Activated CD4-positive, alpha-beta T cell treated with anti-CD3 and anti-CD28 coated beads, Interleukin-2, Interleukin-6, amounts not matched to agents 100 ng/mL and 50 ng/mL, durations not matched to agents 16 hours and 8 hours (primary cell): ENCODE data around the gene DOC2A.

ENCODE experiments used
- DNase-seq: peaks from one replicate; pipeline ENCODE4 v3.0.0-alpha.2; 2020

DOC2A gene

GRCh38 chr16:29987371-29988085 is 23.3 kb downstream of the DOC2A start:
- DNase-seq, result no peak

DNA sequence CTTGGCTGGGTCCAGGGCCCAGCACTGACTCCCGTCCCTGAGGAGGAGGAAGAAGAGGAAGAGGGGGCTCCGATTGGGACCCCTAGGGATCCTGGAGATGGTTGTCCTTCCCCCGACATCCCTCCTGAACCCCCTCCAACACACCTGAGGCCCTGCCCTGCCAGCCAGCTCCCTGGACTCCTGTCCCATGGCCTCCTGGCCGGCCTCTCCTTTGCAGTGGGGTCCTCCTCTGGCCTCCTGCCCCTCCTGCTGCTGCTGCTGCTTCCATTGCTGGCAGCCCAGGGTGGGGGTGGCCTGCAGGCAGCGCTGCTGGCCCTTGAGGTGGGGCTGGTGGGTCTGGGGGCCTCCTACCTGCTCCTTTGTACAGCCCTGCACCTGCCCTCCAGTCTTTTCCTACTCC is 23.9 kb downstream of the DOC2A start:
- DNase-seq, result no peak

- DNase-seq, result no peak
Measured at GRCh38 chr16:29986231-29986630, 24.6 kb downstream of the DOC2A start.

GRCh38 chr16:29985271-29985811 is 25.5 kb downstream of the DOC2A start:
- no peak for DNase-seq

DNA sequence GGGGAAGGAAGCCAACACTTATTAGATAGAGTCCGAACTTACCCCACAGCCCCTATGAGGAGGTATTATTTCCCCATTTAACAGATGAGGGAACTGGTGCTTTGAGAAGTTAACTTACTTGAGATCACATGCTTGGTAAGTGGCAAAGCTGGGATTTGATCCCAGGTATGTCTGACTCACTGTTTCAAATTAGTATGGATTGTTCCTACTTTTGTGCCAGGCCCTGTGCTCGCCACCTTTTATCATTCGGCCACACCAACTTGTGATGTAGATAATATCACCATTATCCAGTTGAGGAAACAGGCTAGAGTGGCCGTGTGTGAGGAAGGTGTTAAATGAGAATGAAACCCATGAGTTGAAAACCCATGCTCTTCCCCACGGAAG is 26.1 kb downstream of the DOC2A start:
- DNase-seq, result no peak

DNA sequence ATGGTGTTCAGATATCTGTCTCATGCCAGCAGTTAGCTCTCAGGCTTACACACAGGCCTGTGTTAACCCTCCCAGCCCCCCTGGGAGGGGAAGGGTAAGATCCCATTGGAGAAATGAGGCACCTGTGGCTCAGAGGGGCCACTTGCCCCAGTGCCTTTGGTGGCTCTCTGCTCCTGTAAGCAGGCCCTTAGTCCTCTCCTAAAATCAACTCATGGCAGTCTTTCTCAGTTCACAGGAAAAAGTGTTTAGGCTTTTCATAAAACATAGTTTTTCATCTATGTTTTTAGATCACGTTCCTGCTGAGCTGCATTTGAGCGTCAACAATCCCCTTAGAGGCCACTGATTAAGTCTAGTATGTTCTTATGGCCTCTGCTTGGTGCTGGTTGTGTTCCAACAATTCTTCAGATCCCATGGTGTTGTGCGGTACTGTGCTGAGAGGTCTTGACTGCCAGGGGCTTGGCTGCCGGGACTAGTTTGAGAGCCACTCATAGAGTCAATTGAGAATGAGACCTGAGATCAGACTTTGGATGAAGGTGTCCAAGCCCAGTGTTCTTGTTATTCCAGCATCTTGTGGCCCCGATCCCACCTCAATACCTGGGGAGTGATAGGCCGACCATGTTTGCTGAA is 26.6 kb downstream of the DOC2A start:
- DNase-seq, result no peak

DNA sequence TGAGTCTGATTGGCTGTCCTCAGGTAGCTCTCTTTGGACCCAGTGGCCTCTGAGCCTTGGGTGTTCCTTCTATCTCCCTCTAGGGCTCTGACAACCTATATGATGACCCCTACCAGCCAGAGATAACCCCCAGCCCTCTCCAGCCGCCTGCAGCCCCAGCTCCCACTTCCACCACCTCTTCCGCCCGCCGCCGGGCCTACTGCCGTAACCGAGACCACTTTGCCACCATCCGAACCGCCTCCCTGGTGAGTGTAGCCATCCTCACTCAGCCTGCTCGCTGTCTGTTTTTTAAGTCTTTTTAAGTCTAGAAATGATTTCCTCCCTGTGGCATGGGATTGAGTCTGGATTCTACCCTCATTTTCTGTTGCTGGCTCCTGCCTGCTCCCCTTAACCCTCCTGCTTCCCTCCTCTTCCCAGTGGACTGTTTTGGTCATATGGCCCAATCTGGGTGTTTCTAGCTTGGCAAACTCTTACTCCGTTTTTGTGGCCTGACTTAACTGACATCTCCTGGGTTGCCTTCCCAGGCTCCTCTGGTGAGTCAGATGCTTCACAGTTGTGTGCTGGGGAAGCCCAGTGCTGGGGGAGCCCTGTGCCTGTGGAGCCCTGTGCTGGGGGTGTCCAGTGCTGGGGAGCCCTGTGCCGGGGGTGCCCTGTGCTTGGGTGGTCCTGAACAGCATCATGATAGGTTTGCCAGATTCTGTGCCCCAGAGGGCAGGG is 27.2 kb downstream of the DOC2A start:
- no peak for DNase-seq

GRCh38 chr16:29982560-29983419 is 28.0 kb downstream of the DOC2A start:
- no peak for DNase-seq

DNA sequence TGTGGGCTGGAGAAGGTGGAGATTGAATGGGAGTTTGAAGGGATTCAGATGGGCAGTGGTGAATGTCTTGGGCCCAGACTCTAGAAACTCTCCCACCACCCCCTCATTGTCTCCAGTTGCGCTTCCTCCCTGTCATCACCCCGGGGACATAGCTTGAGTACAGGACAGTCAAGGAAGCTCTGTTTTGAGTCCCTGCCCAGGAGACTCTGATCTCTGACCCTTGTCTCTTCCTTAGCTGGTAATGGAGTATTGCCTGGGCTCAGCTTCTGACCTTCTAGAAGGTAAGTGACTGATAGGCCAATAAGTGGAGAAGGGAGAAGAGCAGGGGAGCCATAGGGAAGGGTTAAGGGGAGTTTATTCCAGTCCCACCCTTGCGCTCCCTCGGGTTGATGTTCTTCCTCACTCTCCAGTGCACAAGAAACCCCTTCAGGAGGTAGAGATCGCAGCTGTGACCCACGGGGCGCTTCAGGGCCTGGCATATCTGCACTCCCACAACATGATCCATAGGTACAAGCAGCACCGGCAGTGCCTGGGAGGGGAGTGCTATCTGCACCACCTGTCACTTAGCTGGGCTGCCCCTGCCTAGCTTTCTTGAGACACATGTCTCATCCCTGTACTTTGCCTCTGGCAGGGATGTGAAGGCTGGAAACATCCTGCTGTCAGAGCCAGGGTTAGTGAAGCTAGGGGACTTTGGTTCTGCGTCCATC is 32.1 kb downstream of the DOC2A start:
- no peak for DNase-seq

DNA sequence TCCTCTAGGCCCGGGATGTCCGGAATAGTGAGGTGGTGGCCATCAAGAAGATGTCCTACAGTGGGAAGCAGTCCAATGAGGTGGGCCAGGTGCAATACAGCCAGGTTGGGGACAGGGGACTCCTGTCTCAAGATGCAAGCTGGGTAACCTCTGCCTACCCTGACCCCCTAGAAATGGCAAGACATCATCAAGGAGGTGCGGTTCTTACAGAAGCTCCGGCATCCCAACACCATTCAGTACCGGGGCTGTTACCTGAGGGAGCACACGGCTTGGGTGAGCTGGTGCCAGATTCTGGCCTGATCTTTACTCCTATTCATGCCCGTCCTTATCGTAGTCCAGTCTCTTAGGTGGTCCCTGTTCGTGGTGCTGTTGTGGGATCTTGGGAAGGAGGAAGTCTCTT is 32.7 kb downstream of the DOC2A start:
- no peak for DNase-seq

- no peak for DNase-seq
Measured at GRCh38 chr16:29977063-29977825, 33.6 kb downstream of the DOC2A start.

GRCh38 chr16:29975811-29976511 is 34.9 kb downstream of the DOC2A start:
- DNase-seq, result no peak

- no peak for DNase-seq
Measured at GRCh38 chr16:29975134-29975538, 35.7 kb downstream of the DOC2A start.

DNA sequence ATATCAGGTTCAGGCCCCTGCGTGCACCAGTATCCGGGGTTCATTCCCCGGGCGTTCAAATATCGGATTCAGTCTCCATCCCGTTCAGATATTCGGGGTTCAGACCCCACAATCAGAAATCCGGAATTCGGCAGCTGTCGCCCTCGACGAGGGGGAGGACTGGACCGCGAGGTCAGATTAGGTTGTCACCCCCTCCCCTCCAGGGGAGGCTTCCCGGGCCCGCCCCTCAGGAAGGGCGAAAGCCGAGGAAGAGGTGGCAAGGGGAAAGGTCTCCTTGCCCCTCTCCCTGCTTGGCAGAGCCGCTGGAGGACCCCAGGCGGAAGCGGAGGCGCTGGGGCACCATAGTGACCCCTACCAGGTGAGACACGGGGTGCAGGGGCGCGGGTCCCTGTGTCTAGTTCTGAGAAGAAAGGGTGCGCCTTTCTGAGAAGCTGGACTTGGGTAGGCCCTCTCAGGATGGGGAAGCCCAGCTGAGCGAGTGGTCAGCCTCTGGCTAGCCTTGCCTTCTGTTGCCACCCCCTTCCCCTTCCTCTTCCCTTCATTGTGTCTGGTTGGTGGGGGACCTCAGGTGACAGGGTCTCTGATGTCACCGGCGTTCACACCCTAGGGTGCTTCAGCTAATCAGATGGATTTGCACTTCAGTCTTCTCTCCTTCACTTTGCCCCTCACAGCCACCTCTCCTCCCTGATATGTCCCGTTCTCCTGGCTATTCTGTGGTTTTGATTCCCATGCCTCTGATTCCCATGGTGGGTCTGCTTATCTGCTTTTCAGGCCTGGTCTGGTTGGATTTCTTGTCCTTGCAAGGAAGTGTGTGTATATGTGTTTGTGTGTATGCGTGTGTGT is 36.3 kb downstream of the DOC2A start:
- DNase-seq, result peak; percentile 31

DNA sequence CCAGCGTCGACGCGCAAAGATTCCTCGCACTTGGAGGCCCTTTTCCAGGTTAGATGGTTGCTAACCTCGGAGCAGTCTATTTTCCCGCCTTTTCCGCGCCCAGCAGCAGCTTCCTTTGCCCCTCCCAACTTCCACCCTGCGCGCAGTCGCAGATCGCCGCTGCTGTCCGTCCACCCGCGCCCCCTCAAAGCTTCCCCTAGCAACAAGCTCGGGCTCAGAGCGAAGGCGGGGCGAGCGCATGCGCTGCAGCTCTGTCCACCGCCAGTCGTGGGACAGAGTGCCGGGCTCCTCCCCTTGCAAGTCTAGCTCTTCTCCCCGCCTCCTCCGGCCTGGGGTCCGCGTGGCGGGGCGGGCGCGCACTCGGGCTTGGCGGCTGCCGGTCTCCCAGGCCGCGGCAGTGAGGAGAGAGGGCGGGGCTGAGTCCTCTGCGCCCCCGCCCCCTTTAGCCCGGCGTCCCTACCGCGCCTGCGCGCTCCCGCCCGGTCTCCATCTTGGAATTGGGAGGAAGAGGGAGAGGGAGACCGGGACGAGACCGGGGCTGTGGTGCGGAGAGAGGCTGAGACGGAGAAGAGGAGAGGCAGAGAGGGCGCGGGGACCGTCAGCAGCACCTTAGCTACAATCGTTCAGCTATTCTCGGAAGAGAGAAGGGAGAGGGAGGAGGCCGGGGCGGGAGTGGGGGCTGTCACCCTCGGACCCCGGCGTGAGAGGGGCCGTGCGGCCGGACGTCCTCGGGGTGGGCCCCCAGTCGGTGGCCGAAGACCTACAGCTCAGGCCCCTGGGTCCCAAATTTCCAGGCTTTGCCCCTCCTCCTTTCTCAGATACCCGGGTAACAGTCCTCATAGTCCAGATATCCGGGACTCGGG is 37.2 kb downstream of the DOC2A start, which contains the start of gene TAOK2:
Gene TAOK2, plus strand, starts transcription at position 485 of the 863 bp plus-strand sequence. CDS start 3,905 bp downstream, outside the sequence.
- peak; percentile 99 for DNase-seq

DNA sequence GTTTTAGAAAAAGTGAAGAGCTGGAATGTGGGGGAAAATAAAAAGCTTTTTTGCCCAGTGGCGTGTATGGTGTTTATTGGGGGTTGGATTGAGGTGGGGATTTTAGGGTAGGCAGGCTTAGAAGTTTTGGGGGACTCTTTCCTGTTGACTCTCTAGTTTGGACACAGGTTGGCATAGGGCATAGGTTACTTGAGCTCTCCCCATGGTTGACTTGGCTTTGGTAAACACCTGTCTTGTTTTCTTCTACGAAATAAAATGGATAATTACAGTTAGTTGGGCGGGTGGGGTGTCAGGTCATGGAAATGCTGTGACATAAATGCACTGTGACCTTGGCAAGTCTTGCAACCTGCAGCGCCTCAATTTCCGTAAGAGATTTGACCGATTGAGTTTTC is 37.8 kb downstream of the DOC2A start:
- DNase-seq, result no peak

DNA sequence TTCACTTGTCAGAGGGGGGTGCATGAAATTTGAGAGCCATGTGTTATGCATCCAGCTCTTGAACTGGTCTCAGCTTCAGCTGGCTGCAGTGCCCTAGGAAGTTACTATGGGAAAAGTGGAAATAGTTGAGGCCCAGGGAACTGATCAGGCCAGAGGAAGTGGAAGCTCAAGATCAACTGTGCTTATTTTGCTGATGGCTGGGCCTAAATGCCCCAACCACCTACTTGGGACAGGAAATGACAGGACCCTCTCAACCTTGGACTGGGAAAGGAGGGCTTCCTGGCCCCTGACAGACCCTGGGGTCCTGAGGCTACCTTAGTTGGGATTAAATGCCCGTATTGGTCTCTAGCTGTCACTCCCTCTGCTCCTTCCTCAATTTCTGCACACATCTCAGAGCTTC is 38.3 kb downstream of the DOC2A start:
- no peak for DNase-seq

DNA sequence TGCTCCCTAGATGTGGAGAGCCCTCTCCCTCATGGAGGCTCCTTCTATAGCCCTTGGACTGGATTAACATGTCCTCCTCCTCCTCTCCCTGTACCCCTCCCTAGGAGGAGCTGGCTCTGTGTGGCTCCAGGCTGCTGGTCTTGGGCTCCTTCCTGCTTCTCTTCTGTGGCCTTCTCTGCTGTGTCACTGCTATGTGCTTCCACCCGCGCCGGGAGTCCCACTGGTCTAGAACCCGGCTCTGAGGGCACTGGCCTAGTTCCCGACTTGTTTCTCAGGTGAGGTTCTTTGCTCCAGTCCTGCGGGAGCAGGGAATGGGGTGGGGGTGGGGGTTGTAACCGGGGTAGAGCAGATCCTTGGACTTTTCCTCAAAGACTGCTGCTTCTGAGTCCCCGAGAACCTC is 39.5 kb downstream of the DOC2A start:
- DNase-seq, result no peak

GRCh38 chr16:29968205-29968604 is 42.6 kb downstream of the DOC2A start:
- no peak for DNase-seq
